Activated CD4-positive, alpha-beta T cell treated with anti-CD3 and anti-CD28 coated beads, Interleukin-2, Interleukin-6, amounts not matched to agents 100 ng/mL and 50 ng/mL, durations not matched to agents 16 hours and 8 hours (primary cell): ENCODE data around the gene KLHDC9.

Source experiments
- DNase-seq: peaks from one replicate; pipeline ENCODE4 v3.0.0-alpha.2; 2020

KLHDC9 gene

GRCh38 chr1:161077426-161077825 is 20.7 kb upstream of the KLHDC9 start:
- no peak for DNase-seq

DNA sequence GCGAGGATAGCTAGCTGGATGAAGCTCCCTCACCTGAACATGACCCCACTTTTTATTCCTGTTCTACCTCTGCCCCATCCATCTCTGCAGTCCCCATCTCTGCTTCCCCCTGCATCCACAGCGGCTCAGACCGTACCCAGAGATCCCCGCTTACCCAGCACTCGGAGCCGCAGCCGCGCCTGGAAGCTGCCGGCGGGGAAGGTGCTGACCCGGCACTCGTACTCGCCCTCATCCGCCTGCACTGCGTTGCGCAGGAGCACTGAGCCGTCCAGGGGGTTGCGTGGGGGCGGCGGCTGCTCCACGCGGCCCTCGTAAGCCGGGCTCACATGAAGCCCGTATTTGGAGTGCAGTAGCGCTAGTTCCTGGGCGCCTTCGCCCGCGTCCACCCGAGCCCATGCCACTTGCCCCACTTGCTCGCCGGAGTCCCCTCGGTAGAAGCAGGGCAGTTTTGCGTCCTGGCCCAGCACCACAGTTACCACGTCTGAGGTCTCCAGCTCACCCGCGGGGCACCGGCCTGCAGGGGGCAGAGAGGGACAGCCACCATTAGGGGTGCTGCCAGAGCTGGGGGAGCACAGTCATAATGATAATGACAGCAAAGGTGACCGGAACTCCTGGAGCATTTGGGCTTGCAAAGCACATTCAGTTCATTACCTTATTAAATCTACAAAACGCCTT is 18.6 kb upstream of the KLHDC9 start:
- DNase-seq = no peak

GRCh38 chr1:161080441-161081405 is 17.4 kb upstream of the KLHDC9 start:
- no peak for DNase-seq

DNA sequence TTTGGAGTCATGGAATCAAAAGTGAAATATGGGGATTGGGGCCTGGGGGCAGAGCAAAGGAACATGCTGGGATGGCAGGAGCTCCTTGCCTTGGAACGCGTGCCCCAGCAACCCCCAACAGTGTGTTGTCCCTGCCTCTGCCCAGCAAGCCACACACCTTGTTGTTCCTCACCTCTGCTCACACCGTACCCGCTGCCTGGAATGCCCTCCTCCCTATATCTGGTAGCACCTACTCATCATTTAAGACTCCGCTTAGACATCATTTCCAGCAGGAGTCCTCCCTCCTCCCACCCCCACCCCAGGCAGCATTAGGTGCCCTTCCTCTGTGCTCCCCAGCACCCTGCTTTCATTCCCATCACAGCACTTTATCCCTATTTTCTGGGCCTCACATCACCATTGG is 16.6 kb upstream of the KLHDC9 start:
- no peak for DNase-seq

GRCh38 chr1:161082483-161082882 is 15.7 kb upstream of the KLHDC9 start:
- no peak for DNase-seq

- DNase-seq = peak; percentile 25
Measured at GRCh38 chr1:161082996-161083747, 15.0 kb upstream of the KLHDC9 start.

- no peak for DNase-seq
Measured at GRCh38 chr1:161083748-161084596, 14.2 kb upstream of the KLHDC9 start.

GRCh38 chr1:161084597-161084988 is 13.6 kb upstream of the KLHDC9 start:
- no peak for DNase-seq

DNA sequence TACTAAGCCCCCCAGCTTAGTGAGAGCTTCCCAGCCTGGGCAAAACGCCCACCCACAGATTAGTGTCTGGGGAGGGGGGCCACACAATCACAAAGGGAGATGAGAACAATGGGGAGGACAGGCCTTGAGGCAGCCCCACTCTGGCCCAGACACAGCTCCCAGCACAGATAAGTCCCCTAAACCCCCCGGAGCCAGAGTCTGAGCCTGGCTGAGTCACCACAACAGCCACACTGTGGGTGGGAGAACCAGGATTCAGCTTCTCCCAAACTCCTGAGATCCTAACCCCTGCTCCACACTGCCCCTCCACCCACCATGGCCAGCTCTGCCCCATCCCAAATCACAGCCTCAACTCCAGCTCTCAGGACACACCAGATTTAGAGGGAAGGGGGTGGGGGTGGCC is 13.0 kb upstream of the KLHDC9 start:
- no peak for DNase-seq

DNA sequence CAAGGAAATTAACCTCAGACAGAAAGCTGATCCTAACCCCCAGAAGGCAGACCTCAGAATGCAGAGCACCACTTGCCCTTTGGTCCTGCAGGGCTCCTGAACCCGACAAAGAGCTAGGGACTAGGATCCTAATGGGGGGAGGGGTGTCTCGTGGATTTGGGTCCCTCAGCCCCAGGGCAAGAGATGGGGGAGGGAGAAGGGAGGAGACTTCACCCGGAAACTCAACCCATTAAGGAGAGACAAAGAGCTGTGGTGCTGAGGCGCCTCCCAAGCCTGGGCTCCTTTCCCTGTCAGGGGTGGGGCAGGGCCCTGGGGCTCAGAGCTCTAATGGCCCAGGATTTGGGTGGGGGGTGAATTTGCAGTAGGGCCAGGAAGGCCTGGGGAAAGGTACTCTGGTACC is 11.7 kb upstream of the KLHDC9 start:
- no peak for DNase-seq

DNA sequence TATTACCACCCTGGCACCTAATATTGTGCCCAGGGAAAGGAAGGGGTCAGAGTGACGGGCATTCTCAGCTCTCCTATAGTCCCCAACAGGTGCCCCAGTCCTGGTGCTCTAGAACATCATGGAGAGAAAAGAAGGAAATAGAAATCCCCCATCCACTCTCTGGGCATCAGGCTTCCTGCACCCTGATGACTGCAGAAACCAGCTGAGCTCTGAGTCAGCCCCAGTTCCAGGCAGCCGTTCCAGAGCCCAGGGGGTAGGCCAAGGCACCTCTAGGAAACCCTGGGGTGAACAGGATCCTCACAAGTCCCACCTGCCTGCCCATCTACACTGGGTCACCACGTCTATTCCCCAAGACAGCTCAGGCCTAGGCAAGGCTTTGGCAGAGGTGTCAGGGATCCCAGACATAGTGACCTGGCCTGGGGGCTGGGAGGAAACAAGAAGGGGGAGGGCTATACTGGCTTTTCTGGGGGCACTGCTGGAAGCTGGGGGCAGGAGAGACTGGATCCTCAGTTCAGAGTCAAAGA is 9.5 kb upstream of the KLHDC9 start:
- no peak for DNase-seq

GRCh38 chr1:161089251-161089924 is 8.8 kb upstream of the KLHDC9 start, which contains the start of gene NECTIN4:
TSS of gene NECTIN4 (minus strand) at chr1:161089558. CDS start at chr1:161089296, 262 bp downstream.
- no peak for DNase-seq

DNA sequence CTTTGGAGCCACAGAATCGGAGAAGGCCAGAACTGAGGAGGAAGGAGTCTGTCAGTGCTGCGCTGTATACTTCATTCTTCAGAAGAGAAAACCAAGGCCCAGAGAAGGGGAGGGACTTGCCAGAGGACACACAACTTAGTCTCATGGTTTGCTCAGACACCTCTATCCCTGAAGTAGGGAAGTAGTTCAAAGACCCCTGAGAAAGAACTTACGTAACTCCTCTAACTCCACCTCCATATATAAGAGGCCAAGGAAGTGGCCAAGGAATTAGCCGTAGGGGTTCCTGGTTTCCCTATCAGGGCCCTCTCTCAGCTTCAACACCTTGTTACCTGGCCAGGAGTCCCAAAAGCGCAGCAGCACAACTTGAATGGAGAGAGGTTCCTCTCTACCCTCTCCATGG is 8.2 kb upstream of the KLHDC9 start:
- DNase-seq = no peak

DNA sequence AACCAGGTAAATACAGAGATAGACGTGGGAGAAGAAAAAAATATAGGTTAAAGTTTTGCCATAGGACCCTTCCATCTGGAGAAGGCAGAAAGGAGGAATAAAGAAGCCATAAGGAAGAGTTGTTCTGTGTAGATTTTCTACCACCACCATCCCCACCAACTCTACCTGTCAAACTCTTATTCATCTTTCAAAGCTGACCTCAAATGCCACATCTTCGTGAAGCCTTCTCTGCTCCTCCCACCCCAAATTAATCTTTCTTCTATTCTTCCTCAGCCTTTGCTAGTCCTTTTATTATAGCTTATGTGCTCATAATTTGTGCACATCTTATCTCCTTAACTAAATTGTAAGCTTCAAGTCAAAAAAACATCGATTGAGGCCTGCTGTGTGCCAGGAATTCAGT is 7.5 kb upstream of the KLHDC9 start:
- DNase-seq = no peak

- no peak for DNase-seq
Measured at GRCh38 chr1:161091093-161091492, 7.1 kb upstream of the KLHDC9 start.

DNA sequence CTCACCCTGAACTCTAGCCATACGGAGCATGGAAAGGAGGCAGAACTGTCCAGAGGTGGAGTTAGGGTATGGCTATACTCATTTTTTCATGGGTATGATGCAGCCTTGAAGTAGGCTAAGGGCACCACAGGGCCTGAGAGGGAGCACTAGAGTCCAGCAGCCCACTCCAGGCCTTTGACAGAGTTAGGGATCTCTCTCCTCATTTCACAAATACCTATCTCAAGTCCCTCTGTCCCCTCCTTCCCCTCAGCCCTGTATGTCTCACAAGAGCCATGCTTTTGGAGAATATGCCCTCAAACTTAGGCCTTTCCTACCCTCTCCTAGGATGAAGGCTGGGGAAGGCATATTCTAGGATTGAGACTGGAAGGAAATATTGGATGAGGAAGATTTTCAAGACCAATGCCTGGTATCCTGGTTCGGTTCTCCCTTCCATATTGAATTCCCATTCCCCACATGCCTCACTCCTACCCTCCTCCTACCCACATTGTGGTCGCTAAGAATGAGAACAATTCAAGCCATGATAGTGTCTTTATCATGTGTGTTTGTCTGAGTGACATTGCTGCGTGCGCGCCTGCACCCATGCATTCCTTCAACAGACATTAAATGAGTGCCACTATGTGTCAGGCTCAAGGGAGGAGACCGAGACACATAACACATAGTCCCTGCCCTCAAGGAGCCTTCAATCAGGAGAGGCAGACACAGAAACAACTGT is 6.2 kb upstream of the KLHDC9 start:
- no peak for DNase-seq

DNA sequence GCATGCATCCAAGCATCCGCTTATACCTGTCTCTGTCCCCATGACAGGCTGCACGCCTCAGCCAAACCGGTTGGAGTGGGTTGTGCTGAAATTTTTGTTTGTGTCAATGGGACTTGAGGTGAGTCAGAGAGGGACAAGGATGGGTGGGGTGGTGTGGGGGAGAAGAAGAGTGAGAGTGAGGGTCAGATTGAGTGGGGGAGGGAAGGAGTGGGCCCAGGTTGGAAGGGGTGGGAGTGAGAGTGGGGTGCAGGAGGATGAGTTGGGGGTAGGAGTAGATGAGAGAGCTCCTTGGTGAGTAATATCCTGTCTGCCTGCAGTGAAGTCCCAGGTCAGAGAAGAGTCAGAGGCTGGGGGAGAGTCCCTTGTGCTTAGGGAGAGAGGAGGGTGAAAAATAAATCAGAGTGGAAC is 5.5 kb upstream of the KLHDC9 start:
- DNase-seq = peak; percentile 50

DNA sequence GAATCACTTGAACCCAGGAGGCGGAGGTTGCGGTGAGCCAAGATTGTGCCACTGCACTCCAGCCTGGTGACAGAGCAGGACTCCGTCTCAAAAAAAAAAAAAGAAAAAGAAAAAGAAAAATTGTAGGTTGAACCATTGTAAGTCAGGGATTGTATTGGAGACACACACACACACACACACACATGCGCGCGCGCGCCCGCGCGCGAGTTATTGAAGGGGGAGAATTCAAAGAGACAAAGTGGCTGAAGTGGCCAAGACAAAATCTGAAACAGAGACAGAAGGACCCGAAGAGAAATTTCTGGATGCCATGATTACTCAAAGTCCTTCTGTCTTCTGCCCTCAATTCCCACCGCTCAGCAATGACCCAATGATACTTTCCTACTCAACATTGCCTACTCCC is 3.7 kb upstream of the KLHDC9 start:
- no peak for DNase-seq

GRCh38 chr1:161095230-161095629 is 2.9 kb upstream of the KLHDC9 start:
- no peak for DNase-seq

- no peak for DNase-seq
Measured at GRCh38 chr1:161096015-161096414, 2.1 kb upstream of the KLHDC9 start.

DNA sequence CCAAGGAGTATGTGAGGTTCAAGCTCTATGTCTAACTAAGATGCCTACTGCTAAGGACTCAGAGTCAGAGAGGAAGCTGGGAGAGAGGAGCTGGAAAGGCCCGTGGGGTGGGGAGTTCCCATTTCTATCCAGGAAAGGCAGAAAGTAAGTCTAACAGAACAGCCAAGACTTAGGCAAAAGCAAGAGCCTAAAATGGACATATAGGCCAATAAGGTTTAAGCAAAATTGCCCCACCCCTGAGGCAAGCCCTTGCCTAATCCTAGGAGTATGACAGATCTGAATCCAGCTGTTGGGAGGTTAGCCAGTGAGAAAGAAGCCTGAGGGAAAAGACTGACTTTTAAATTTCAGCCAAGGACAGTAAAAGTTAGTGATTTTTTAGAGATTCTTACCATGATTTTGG is 1.6 kb upstream of the KLHDC9 start:
- no peak for DNase-seq
